Tibial nerve (tissue), 4 donors: ENCODE measurements around the gene ADGRG6. TPM values are rescaled to one million over a fixed set of nuclear protein-coding genes. Genes with fewer than 3 reads are reported as not detected.
"Not testable (repeated sequence)": the region's sequence is repeated elsewhere in the genome, so short reads cannot be mapped to it uniquely, and the experiment has no call there.

ENCODE experiments used
- DNase-seq, 2 donors: peaks; one replicate each; pipeline ENCODE4 v3.0.0-alpha.2; 2019; ENCODE audit warnings: low spot score in 2 of 2
- H3K27ac ChIP-seq, 4 donors: fragments of 200-600 bp; sonication (generic) in 3 of 4; one replicate each; pipeline ENCODE4 v1.5.1; 2017 to 2019; ENCODE audit warnings: mild to moderate bottlenecking in 1 of 4
- H3K27me3 ChIP-seq, 2 donors: fragments of 200-600 bp; sonication (generic) in 1 of 2; one replicate each; pipeline versions ENCODE4 v1.5.1 to v1.6.0; 2017 to 2019
- H3K36me3 ChIP-seq, 3 donors: fragments of 200-600 bp; sonication (generic); one replicate each; pipeline ENCODE4 v1.5.1; 2018 to 2019
- H3K4me1 ChIP-seq, 4 donors: fragments of 200-600 bp; sonication (generic) in 3 of 4; one replicate each; pipeline ENCODE4 v1.5.1; 2017 to 2019
- H3K4me3 ChIP-seq, 4 donors: fragments of 200-600 bp; sonication (generic) in 3 of 4; one replicate each; pipeline ENCODE4 v1.5.1; 2017 to 2019; ENCODE audit warnings: mild to moderate bottlenecking in 1 of 4, moderate library complexity in 1 of 4
- H3K9me3 ChIP-seq, 4 donors: fragments of 200-600 bp; sonication (generic) in 3 of 4; one replicate each; pipeline ENCODE4 v1.5.1; 2017 to 2019
- EP300 ChIP-seq, 2 donors: sonication (generic); formaldehyde crosslinking; IDR thresholded peaks; one replicate each; pipeline ENCODE4 v1.6.1; 2017; ENCODE audit warnings: antibody characterized with exemption in 2 of 2, mild to moderate bottlenecking in 1 of 2
- POLR2A ChIP-seq, 2 donors: fragments of 450-650 bp; IDR thresholded peaks; one replicate each; pipeline ENCODE4 v1.6.1; 2017; ENCODE audit warnings: antibody characterized with exemption in 2 of 2, mild to moderate bottlenecking in 2 of 2, moderate library complexity in 2 of 2
- WGBS, 2 donors: methylation state at CpG; one replicate each; pipeline ENCODE4 v1.1.5; 2018; 5-methylcytosine and 5-hydroxymethylcytosine counted together
- total RNA-seq, 4 donors: library from RNA; depleted of rRNA; stranded (reverse); fragments of >200 nt; gene quantifications; one replicate each; pipeline ENCODE4 v1.1.0, GENCODE V29; 2016
- TF ChIP-seq, protein P1 (sequence below), 5 experiments: fragments of 200-600 bp in 3 of 5; fragments of 450-650 bp in 2 of 5; sonication (generic) in 3 of 5; IDR thresholded peaks; one replicate each; pipeline ENCODE4 v1.5.1; 2016 to 2019; ENCODE audit warnings: antibody characterized with exemption in 5 of 5, mild to moderate bottlenecking in 3 of 5, moderate library complexity in 2 of 5

Gene ADGRG6
- total RNA-seq, 4 donors from 2014 or later, result 35.4 to 59.9 (median 39.1) TPM

DNA sequence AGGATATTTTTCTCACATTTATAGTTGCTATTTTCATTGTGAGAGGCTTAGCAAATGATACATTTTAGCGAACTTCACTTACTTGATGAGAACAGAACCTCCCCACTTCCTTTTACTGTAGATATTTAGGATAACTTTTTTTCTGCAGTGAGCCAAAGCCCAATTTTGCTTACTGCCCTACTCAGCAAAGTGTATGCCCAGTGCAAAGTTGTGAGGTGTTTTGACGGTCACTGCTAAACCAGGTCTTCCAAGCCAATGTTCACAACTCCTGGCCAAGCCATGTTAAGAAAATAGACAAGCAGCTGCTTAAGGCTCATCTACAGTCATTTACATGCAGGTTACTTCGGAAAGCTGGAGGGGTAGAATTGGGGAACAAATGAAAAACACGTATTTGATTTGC lies 144.8 kb downstream of the ADGRG6 start:
- no peaks in the 10 kb centered on the region for H3K4me1 ChIP-seq
- H3K27me3 ChIP-seq, result no peaks in the 10 kb centered on the region
- no peak for TF ChIP-seq POLR2A (IDR thresholded peaks at IDR 0.05)
- TF ChIP-seq EP300 (IDR thresholded peaks at IDR 0.05), result no peak
- TF ChIP-seq, protein P1, sequence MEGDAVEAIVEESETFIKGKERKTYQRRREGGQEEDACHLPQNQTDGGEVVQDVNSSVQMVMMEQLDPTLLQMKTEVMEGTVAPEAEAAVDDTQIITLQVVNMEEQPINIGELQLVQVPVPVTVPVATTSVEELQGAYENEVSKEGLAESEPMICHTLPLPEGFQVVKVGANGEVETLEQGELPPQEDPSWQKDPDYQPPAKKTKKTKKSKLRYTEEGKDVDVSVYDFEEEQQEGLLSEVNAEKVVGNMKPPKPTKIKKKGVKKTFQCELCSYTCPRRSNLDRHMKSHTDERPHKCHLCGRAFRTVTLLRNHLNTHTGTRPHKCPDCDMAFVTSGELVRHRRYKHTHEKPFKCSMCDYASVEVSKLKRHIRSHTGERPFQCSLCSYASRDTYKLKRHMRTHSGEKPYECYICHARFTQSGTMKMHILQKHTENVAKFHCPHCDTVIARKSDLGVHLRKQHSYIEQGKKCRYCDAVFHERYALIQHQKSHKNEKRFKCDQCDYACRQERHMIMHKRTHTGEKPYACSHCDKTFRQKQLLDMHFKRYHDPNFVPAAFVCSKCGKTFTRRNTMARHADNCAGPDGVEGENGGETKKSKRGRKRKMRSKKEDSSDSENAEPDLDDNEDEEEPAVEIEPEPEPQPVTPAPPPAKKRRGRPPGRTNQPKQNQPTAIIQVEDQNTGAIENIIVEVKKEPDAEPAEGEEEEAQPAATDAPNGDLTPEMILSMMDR (IDR thresholded peaks at IDR 0.05), result no peak
- no peak for DNase-seq
- no peak overlapping the region for H3K4me3 ChIP-seq
- H3K27ac ChIP-seq, result no peak overlapping the region
- WGBS, 2 donors, result 80 to 84% methylated on average over 4 of the region's 4 CpGs
- no peaks in the 10 kb centered on the region for H3K9me3 ChIP-seq
- H3K36me3 ChIP-seq, result peaks cover 0 to 33% (median 0%) of the 10 kb centered on the region in 3 donors

GRCh38 chr6:142448091-142448729 lies 146.4 kb downstream of the ADGRG6 start:
- TF ChIP-seq POLR2A (IDR thresholded peaks at IDR 0.05), result no peak
- no peak for TF ChIP-seq EP300 (IDR thresholded peaks at IDR 0.05)
- TF ChIP-seq, protein P1 (IDR thresholded peaks at IDR 0.05), result no peak
- DNase-seq, result no peak
- Histone ChIP-seq H3K36me3 (peaks cover 0 to 33% (median 0%) of the 10 kb centered on the region in 3 donors), H3K4me3 (no peak overlapping the region), H3K27ac (no peak overlapping the region), H3K27me3 (no peaks in the 10 kb centered on the region), H3K4me1 (no peaks in the 10 kb centered on the region), H3K9me3 (no peaks in the 10 kb centered on the region)
- WGBS, 2 donors, result 91 to 96% methylated on average over 4 of the region's 4 CpGs

DNA sequence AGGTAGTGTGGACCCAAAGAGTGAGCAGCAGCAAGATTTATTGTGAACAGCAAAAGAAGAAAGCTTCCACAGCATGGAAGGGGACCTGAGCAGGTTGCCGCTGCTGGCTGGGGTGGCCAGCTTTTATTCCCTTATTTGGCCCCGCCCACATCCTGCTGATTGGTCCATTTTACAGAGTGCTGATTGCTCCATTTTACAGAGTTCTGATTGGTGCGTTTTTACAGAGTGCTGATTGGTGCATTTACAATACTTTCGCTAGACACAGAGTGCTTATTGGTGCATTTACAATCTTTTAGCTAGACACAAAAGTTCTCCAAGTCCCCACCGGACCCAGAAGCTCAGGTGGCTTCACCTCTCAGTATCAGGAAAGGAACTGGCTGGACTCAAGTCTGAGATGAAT lies 149.0 kb downstream of the ADGRG6 start:
- H3K27ac ChIP-seq, H3K4me3 ChIP-seq, DNase-seq, H3K27me3 ChIP-seq, H3K4me1 ChIP-seq, H3K9me3 ChIP-seq: not testable (repeated sequence)
- H3K36me3 ChIP-seq, result peaks cover 0 to 29% (median 0%) of the 10 kb centered on the region in 3 donors
- 95 to 96% methylated on average over 5 of the region's 5 CpGs for WGBS, 2 donors

DNA sequence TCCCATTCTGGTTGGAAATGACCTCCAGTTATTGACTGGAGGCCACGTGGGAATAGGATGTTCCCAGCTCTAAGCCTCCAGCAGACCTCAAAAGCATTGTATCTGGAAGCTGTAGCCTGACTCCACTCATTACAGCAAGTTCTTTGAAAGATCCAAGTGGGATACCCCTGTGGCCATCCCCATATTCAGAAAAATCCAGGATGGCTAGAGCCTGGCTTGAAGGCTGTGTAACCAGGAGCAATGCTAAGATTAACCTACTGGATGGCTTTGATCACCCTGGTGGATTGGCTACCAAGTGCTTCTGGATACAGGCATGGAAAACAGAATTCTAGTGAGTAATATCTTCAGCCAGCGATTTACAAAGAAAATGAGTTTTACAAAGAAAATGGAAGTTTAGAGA lies 151.2 kb downstream of the ADGRG6 start:
- WGBS, 2 donors, result 84 to 99% methylated on average over 2 of the region's 2 CpGs
- no peaks in the 10 kb centered on the region for H3K27me3 ChIP-seq

GRCh38 chr6:142454196-142454595 lies 152.4 kb downstream of the ADGRG6 start:
- 75 to 81% methylated on average over 1 of the region's 1 CpG for WGBS, 2 donors
- H3K27me3 ChIP-seq, H3K4me1 ChIP-seq, DNase-seq, H3K9me3 ChIP-seq, H3K27ac ChIP-seq, H3K4me3 ChIP-seq: not testable (repeated sequence)
- H3K36me3 ChIP-seq, result peaks cover 0 to 16% (median 0%) of the 10 kb centered on the region in 3 donors

More for the DNA sequence above, 151.2 kb downstream of the ADGRG6 start:
- H3K36me3 ChIP-seq, result peaks cover 0 to 25% (median 0%) of the 10 kb centered on the region in 3 donors
- no peak overlapping the region for H3K4me3 ChIP-seq
- TF ChIP-seq EP300 (IDR thresholded peaks at IDR 0.05) (no peak), POLR2A (IDR thresholded peaks at IDR 0.05) (no peak)
- TF ChIP-seq, protein P1 (IDR thresholded peaks at IDR 0.05), result no peak
- H3K9me3 ChIP-seq, result no peaks in the 10 kb centered on the region
- H3K27ac ChIP-seq, result no peak overlapping the region
- no peak for DNase-seq
- no peaks in the 10 kb centered on the region for H3K4me1 ChIP-seq

DNA sequence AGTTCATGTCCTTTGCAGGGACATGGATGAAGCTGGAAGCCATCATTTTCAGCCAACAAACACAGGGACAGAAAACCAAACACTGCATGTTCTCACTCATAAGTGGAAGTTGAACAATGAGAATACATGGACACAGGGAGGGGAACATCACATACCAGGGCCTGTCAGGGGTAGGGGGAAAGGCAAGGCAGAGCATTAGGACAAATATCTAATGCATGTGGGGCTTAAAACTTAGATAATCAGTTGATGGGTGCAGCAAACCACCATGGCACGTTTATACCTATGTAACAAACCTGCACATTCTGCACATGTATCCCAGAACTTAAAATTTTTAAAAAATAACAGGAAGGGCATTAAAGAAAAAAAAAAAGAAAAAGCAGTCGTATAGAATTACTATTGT lies 153.0 kb downstream of the ADGRG6 start:
- H3K4me3 ChIP-seq, H3K9me3 ChIP-seq, H3K27me3 ChIP-seq, H3K27ac ChIP-seq, H3K4me1 ChIP-seq, DNase-seq: not testable (repeated sequence)
- H3K36me3 ChIP-seq, result peaks cover 0 to 12% (median 0%) of the 10 kb centered on the region in 3 donors
- 84% methylated on average over 2 of the region's 2 CpGs for WGBS, 2 donors
